Chondrocyte (in vitro differentiated cells): ENCODE data around the gene SLC46A1. TPM values are rescaled to one million over a fixed set of nuclear protein-coding genes. Genes with fewer than 3 reads are reported as not detected.
A peak's percentile ranks its signal among the peaks of the same experiment; 100 is the strongest.

ENCODE experiments used
- DNase-seq: peaks from one replicate; pipeline ENCODE4 v3.0.0; 2021; ENCODE audit warnings: mixed read lengths, low spot score
- H3K27ac Mint-ChIP-seq: one replicate; pipeline ENCODE4 v1.8.0; 2021; ENCODE audit warnings: mild to moderate bottlenecking, moderate library complexity, mixed read lengths; ENCODE audit not compliant: unreplicated experiment
- H3K27me3 Mint-ChIP-seq: 2 replicates; pipeline ENCODE4 v1.8.0; 2021; ENCODE audit warnings: low read depth, mixed read lengths
- H3K36me3 Mint-ChIP-seq: 2 replicates; pipeline ENCODE4 v1.8.0; 2021; ENCODE audit warnings: low read depth, mixed read lengths
- H3K4me1 Mint-ChIP-seq: 2 replicates; pipeline ENCODE4 v1.8.0; 2021; ENCODE audit warnings: low read depth, mild to moderate bottlenecking, mixed read lengths
- H3K4me3 Mint-ChIP-seq: one replicate; pipeline ENCODE4 v1.8.0; 2021; ENCODE audit warnings: mild to moderate bottlenecking, moderate library complexity, mixed read lengths; ENCODE audit not compliant: unreplicated experiment
- H3K9me3 Mint-ChIP-seq: 2 replicates; pipeline ENCODE4 v1.8.0; 2021; ENCODE audit warnings: low read depth, mixed read lengths
- total RNA-seq: library from RNA; stranded (reverse); gene quantifications from 3 replicates; pipeline ENCODE4 v1.2.1, GENCODE V29; 2021
- TF ChIP-seq, protein P1 (sequence below): fragments of 200-600 bp; sonication (generic); IDR thresholded peaks from 2 replicates; pipeline ENCODE4 v1.5.0; 2021; ENCODE audit warnings: antibody characterized with exemption, mild to moderate bottlenecking, moderate library complexity

SLC46A1 gene
- total RNA-seq, 1 donor from 2014 or later: 12.7 TPM

DNA sequence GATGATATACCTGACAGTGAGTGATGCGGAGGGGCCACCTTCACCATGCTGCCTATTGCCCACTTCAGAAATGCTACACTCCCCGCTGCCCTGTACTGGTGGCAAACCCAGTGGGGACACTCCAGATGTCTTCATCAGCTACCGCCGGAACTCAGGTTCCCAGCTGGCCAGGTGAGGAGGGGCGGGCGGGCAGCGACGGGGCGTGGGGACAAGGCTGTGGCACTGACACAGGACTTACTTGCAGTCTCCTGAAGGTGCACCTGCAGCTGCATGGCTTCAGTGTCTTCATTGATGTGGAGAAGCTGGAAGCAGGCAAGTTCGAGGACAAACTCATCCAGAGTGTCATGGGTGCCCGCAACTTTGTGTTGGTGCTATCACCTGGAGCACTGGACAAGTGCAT, 17.9 kb downstream of the SLC46A1 start:
- Mint-ChIP-seq H3K9me3 (no peaks in the 10 kb centered on the region), H3K36me3 (peaks cover 32% of the 10 kb centered on the region), H3K4me3 (no peak overlapping the region), H3K27me3 (no peaks in the 10 kb centered on the region), H3K4me1 (no peaks in the 10 kb centered on the region), H3K27ac (no peak overlapping the region)
- TF ChIP-seq, protein P1, sequence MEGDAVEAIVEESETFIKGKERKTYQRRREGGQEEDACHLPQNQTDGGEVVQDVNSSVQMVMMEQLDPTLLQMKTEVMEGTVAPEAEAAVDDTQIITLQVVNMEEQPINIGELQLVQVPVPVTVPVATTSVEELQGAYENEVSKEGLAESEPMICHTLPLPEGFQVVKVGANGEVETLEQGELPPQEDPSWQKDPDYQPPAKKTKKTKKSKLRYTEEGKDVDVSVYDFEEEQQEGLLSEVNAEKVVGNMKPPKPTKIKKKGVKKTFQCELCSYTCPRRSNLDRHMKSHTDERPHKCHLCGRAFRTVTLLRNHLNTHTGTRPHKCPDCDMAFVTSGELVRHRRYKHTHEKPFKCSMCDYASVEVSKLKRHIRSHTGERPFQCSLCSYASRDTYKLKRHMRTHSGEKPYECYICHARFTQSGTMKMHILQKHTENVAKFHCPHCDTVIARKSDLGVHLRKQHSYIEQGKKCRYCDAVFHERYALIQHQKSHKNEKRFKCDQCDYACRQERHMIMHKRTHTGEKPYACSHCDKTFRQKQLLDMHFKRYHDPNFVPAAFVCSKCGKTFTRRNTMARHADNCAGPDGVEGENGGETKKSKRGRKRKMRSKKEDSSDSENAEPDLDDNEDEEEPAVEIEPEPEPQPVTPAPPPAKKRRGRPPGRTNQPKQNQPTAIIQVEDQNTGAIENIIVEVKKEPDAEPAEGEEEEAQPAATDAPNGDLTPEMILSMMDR: no peak
- no peak for DNase-seq

- Mint-ChIP-seq H3K36me3 (peaks cover 35% of the 10 kb centered on the region), H3K4me3 (no peak overlapping the region), H3K27me3 (no peaks in the 10 kb centered on the region), H3K4me1 (no peaks in the 10 kb centered on the region), H3K9me3 (no peaks in the 10 kb centered on the region), H3K27ac (no peak overlapping the region)
- TF ChIP-seq, protein P1: no peak
- no peak for DNase-seq
Measured at GRCh38 chr17:28386391-28386790, 19.6 kb downstream of the SLC46A1 start.

DNA sequence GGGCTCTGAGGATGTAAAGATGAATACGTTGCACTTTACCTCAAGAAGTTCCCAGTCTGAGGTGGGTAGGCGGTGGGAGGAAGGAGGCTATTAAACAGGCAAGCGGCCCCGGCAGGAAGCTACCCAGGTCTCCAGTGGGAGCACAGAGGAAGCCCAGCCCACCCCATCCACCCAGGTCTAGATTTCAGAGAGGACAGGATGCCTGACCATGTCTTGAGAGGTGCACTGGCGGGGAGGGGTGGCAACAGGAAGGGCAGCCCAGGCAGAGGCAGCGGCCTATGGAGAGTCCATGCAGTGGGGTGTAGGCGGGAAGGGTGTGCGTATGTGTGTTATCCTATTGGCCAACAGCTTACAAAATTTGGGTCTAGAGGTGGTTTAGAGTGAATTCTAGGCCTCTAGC, 20.6 kb downstream of the SLC46A1 start:
- Mint-ChIP-seq H3K36me3 (peaks cover 27% of the 10 kb centered on the region), H3K4me3 (no peak overlapping the region), H3K9me3 (no peaks in the 10 kb centered on the region), H3K4me1 (no peaks in the 10 kb centered on the region), H3K27ac (no peak overlapping the region), H3K27me3 (no peaks in the 10 kb centered on the region)
- peak; percentile 66 for DNase-seq
- TF ChIP-seq, protein P1: no peak

- TF ChIP-seq, protein P1: no peak
- H3K27me3 Mint-ChIP-seq: no peaks in the 10 kb centered on the region
- H3K4me3 Mint-ChIP-seq: no peak overlapping the region
- no peak for DNase-seq
- H3K27ac Mint-ChIP-seq: no peak overlapping the region
- H3K36me3 Mint-ChIP-seq: peaks cover 24% of the 10 kb centered on the region
- H3K9me3 Mint-ChIP-seq: no peaks in the 10 kb centered on the region
- H3K4me1 Mint-ChIP-seq: no peaks in the 10 kb centered on the region
Measured at GRCh38 chr17:28385037-28385400, 21.0 kb downstream of the SLC46A1 start.

DNA sequence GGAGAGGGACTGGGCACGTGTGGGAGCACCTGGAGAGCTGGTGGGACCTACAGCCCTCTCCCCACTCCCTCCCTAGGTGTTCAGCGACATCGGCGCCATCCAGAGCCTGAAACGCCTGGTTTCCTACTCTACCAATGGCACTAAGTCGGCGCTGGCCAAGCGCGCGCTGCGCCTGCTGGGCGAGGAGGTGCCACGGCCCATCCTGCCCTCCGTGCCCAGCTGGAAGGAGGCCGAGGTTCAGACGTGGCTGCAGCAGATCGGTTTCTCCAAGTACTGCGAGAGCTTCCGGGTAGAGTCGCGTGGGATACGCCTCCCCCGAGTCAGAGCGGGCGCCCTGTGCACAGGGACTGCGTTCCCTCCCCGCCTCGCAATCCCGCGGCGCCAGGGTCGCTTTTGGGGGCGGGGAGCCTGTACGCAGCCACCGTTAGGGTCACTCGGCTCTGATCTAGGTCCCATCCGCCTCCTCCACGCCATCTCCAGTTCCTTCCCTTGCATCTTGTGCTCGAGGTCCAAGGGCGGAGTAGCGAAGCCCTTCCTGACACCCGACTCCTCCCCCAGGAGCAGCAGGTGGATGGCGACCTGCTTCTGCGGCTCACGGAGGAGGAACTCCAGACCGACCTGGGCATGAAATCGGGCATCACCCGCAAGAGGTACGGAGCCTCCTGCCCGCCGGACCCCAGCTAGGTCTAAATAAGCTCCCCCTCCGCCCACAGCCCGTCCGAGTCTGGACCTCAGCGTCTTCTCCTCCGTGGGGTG, 21.6 kb downstream of the SLC46A1 start:
- Mint-ChIP-seq H3K9me3 (no peaks in the 10 kb centered on the region), H3K27ac (no peak overlapping the region), H3K4me1 (no peaks in the 10 kb centered on the region), H3K4me3 (no peak overlapping the region), H3K36me3 (peaks cover 19% of the 10 kb centered on the region), H3K27me3 (no peaks in the 10 kb centered on the region)
- DNase-seq: peak; percentile 86
- TF ChIP-seq, protein P1: no peak
